Measurements from ENCODE around the gene F2.

- TF ChIP-seq GATA2 (IDR thresholded peaks at IDR 0.05; ENCODE audit: low read depth, low read length) (no peak), GATA3 (IDR thresholded peaks at IDR 0.05; ENCODE audit: low read depth, low read length) (no peak)
These were observed 45.1 kb upstream of the F2 start for GRCh38 chr11:46673713-46674462.
